ENCODE data around the gene BACE1. TPM values are rescaled to one million over a fixed set of nuclear protein-coding genes. Genes with fewer than 3 reads are reported as not detected.
"Not testable (repeated sequence)": the region's sequence is repeated elsewhere in the genome, so short reads cannot be mapped to it uniquely, and the experiment has no call there.

BACE1 gene
- total RNA-seq, 1 donor from 2014 or later = 30.4 TPM

DNA sequence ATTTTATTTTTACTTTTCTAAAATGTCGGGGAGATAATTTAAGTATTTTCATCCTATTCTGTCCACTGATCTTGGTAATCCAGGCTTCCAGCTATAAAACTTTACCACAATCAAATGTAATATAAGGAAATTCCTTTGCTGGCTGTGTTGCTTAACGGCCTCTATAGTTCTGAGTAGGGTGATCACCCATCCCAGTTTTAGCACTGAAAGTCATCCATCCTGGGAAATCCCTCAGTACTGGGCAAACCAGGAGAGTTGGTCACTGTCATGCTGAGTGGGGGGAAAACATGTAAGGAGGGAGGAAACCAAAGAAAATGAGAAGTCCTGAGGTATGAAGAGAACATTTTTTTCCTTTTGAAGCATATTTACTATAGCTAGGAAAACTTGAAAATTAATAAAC is 37.7 kb downstream of the BACE1 start:
- peaks cover 2% of the 10 kb centered on the region for H3K9me3 Mint-ChIP-seq
- TF ChIP-seq, protein P1, sequence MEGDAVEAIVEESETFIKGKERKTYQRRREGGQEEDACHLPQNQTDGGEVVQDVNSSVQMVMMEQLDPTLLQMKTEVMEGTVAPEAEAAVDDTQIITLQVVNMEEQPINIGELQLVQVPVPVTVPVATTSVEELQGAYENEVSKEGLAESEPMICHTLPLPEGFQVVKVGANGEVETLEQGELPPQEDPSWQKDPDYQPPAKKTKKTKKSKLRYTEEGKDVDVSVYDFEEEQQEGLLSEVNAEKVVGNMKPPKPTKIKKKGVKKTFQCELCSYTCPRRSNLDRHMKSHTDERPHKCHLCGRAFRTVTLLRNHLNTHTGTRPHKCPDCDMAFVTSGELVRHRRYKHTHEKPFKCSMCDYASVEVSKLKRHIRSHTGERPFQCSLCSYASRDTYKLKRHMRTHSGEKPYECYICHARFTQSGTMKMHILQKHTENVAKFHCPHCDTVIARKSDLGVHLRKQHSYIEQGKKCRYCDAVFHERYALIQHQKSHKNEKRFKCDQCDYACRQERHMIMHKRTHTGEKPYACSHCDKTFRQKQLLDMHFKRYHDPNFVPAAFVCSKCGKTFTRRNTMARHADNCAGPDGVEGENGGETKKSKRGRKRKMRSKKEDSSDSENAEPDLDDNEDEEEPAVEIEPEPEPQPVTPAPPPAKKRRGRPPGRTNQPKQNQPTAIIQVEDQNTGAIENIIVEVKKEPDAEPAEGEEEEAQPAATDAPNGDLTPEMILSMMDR (conservative IDR thresholded peaks at IDR 0.05) = no peak
- H3K4me3 Mint-ChIP-seq = no peak overlapping the region
- DNase-seq (ENCODE audit: low read depth, low spot score) = no peak
- no peaks in the 10 kb centered on the region for H3K27me3 Mint-ChIP-seq (ENCODE audit: low read depth)
- peaks cover 21% of the 10 kb centered on the region for H3K36me3 Mint-ChIP-seq (ENCODE audit: low read depth)
- no peak overlapping the region for H3K27ac Mint-ChIP-seq (ENCODE audit: unreplicated experiment)
- no peaks in the 10 kb centered on the region for H3K4me1 Mint-ChIP-seq

DNA sequence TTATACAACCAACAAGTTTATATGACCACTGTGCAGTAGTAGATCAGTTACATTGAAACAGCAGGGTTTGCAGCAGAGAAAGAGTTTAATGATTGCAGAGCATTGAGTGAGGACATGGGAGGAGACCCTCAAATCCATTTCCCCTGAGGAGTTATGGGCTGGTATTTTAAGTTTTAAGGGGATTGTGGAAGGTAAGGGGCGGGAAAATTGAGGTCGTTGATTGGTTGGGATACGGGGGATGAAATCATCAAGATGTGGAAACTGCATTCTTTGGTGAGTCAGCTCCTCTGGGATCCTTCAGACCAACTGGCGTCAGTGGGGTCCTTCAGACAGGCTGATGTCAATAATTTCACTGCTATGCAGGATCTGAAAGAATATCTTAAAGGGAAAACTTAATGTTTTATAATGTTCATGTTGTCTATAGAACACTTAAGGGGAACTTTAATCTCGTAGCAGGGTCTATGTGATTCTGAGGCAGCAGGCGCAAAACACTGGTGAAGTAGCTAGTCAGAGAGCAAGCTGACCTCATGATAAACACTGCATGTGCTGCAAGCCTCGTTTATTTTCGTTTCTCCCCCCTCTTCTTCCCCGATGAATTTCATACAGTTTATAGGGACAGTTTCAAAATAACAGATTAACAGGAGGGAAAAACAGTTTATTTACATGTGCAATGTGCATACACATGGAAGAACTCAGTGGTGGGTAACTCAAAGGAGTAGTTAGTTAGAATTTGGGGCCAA is 42.3 kb downstream of the BACE1 start:
- peaks cover 22% of the 10 kb centered on the region for H3K36me3 Mint-ChIP-seq (ENCODE audit: low read depth)
- H3K27ac Mint-ChIP-seq (ENCODE audit: unreplicated experiment) = no peak overlapping the region
- H3K4me1 Mint-ChIP-seq = peaks cover 11% of the 10 kb centered on the region
- TF ChIP-seq, protein P1 (conservative IDR thresholded peaks at IDR 0.05) = no peak
- no peak for DNase-seq (ENCODE audit: low read depth, low spot score)
- peaks cover 5% of the 10 kb centered on the region for H3K9me3 Mint-ChIP-seq
- H3K27me3 Mint-ChIP-seq (ENCODE audit: low read depth) = no peaks in the 10 kb centered on the region
- H3K4me3 Mint-ChIP-seq = no peak overlapping the region

DNA sequence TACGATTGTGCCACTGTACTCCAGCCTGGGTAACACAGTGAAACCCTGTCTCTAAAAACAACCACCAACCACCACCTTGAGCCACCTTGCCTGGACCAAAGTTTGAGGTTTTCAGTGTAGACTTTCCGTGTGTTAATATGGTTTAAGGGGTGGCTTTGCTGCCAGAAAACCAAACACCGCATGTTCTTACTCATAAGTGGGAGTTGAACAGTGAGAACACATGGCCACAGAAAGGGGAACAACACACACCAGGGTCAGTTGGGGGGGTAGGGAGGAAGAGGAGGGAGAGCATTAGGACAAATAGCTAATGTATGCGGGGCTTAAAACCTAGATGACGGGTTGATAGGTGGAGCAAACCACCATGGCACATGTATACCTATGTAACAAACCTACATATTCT is 43.9 kb downstream of the BACE1 start:
- H3K4me3 Mint-ChIP-seq; H3K9me3 Mint-ChIP-seq; H3K27me3 Mint-ChIP-seq (ENCODE audit: low read depth); H3K27ac Mint-ChIP-seq (ENCODE audit: unreplicated experiment); DNase-seq (ENCODE audit: low read depth, low spot score): not testable (repeated sequence)
- Mint-ChIP-seq H3K36me3 (ENCODE audit: low read depth) (peaks cover 22% of the 10 kb centered on the region), H3K4me1 (peaks cover 14% of the 10 kb centered on the region)

DNA sequence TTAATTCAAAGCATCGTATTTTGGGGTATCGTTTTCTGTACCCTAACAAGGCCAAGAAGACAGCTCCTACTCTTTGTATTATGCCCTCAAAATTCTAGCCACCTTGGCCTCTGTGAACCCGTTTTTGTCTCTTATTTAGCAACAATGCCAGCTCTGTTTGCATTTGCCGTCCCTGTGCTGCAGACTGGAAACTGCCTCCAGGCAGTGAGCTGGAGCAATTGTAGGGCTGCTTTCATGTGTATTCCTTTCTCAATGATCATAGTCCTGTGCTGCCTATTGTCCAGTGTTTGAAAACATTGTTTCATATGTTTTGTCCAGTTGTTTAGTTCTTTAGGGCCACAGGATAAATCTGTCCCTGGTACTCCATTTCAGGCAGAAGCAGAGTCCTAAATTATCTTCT is 44.8 kb downstream of the BACE1 start:
- Mint-ChIP-seq H3K27ac (ENCODE audit: unreplicated experiment) (peak overlapping the region; percentile 60), H3K27me3 (ENCODE audit: low read depth) (no peaks in the 10 kb centered on the region), H3K9me3 (peaks cover 5% of the 10 kb centered on the region), H3K4me1 (peaks cover 14% of the 10 kb centered on the region), H3K4me3 (no peak overlapping the region), H3K36me3 (ENCODE audit: low read depth) (peaks cover 25% of the 10 kb centered on the region)
- TF ChIP-seq, protein P1 (conservative IDR thresholded peaks at IDR 0.05) = no peak
- DNase-seq (ENCODE audit: low read depth, low spot score) = no peak

DNA sequence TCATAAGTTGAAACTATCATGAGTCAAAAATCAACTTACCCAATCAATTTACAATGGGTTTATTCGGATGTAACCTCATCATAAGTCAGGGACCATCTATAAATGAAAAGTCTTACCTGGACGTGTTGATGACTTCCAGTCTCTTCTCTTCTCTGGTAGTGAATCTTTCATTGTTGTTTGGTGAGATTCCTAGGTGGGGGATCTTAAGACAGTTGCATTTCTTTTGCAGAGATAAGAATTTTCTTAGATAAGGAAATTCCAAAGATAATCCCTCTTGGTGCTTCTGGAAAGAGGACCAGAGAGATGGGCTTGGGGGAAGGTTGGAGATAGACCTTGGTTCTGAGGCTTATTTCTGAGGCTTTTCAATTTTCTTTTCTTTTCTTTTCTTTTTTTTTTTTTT is 46.2 kb downstream of the BACE1 start:
- TF ChIP-seq, protein P1 (conservative IDR thresholded peaks at IDR 0.05) = no peak
- DNase-seq (ENCODE audit: low read depth, low spot score) = no peak
- peaks cover 5% of the 10 kb centered on the region for H3K9me3 Mint-ChIP-seq
- peaks cover 14% of the 10 kb centered on the region for H3K4me1 Mint-ChIP-seq
- H3K4me3 Mint-ChIP-seq = no peak overlapping the region
- H3K27ac Mint-ChIP-seq (ENCODE audit: unreplicated experiment) = peak overlapping the region; percentile 21
- H3K36me3 Mint-ChIP-seq (ENCODE audit: low read depth) = peaks cover 19% of the 10 kb centered on the region
- no peaks in the 10 kb centered on the region for H3K27me3 Mint-ChIP-seq (ENCODE audit: low read depth)

DNA sequence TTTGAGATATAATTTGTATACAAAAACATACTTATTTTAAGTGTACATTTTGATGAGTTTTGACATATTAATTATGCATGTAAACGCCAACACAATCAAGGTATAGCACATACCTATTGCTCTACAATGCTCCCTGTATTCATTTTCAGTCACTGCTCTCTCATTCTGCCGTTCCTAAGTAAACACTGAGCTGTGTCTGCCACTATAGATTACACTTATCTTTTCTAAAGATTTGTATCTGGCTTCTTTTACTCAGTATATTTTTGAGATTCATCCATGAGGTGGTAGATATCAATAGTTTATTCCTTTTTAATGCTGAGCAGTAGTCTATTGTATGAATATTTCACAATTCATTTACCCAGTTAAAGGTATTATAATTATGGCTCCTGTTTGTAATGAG is 50.3 kb downstream of the BACE1 start:
- no peaks in the 10 kb centered on the region for H3K9me3 Mint-ChIP-seq
- peaks cover 13% of the 10 kb centered on the region for H3K36me3 Mint-ChIP-seq (ENCODE audit: low read depth)
- H3K4me1 Mint-ChIP-seq = peaks cover 4% of the 10 kb centered on the region
- H3K4me3 Mint-ChIP-seq = no peak overlapping the region
- H3K27ac Mint-ChIP-seq (ENCODE audit: unreplicated experiment) = no peak overlapping the region
- TF ChIP-seq, protein P1 (conservative IDR thresholded peaks at IDR 0.05) = no peak
- no peak for DNase-seq (ENCODE audit: low read depth, low spot score)
- H3K27me3 Mint-ChIP-seq (ENCODE audit: low read depth) = no peaks in the 10 kb centered on the region

DNA sequence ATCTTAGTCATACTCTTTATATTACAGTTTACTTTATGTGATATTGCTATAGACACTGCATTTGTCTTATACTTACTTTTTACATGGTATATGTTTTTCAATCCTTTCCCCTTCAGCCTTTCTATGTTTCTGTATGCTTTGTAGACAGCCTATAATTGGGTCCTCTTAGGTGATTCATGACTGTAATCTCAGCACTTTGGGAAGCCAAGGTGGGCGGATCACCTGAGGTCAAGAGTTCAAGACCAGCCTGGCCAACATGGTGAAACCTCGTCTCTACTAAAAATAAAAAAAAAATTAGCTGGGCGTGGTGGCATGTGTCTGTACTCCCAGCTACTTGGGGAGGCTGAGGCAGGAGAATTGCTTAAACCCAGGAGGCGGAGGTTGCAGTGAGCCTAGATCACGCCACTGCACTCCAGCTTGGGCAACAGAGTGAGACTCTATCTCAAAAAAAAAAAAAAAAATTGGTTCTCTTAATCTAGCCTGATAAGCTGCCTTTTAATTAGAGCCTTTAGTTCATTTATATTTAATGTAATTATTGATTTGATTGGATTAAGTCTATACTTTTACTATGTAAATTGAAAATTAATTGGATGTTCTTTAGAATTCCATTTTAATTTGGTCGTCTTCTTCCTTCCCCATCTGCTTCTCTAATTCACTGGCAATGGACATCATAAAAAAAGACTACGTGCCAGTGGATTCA is 51.3 kb downstream of the BACE1 start:
- H3K4me3 Mint-ChIP-seq; H3K9me3 Mint-ChIP-seq; H3K27ac Mint-ChIP-seq (ENCODE audit: unreplicated experiment); H3K27me3 Mint-ChIP-seq (ENCODE audit: low read depth); H3K4me1 Mint-ChIP-seq; DNase-seq (ENCODE audit: low read depth, low spot score): not testable (repeated sequence)
- peaks cover 13% of the 10 kb centered on the region for H3K36me3 Mint-ChIP-seq (ENCODE audit: low read depth)

Data from neural crest cell (in vitro differentiated cells).